ENCODE data around the gene BRINP3. TPM values are rescaled to one million over a fixed set of nuclear protein-coding genes. Genes with fewer than 3 reads are reported as not detected.

BRINP3 gene
- total RNA-seq, 4 donors from 2014 or later: 2.4 TPM; not detected in 3

GRCh38 chr1:190095596-190095995 lies 382.1 kb downstream of the BRINP3 start:
- no peak for TF ChIP-seq CTCF (IDR thresholded peaks at IDR 0.05; ENCODE audit: low read depth)

- no peak for TF ChIP-seq CTCF (IDR thresholded peaks at IDR 0.05; ENCODE audit: low read depth)
These were observed 393.1 kb downstream of the BRINP3 start for GRCh38 chr1:190084552-190084951.

- TF ChIP-seq CTCF (IDR thresholded peaks at IDR 0.05; ENCODE audit: low read depth): no peak
These were observed 409.4 kb downstream of the BRINP3 start for GRCh38 chr1:190068304-190068703.

- TF ChIP-seq CTCF (IDR thresholded peaks at IDR 0.05; ENCODE audit: low read depth): no peak
These were observed 410.1 kb downstream of the BRINP3 start for GRCh38 chr1:190067592-190067991.

GRCh38 chr1:190066011-190066410 lies 411.7 kb downstream of the BRINP3 start:
- no peak for TF ChIP-seq CTCF (IDR thresholded peaks at IDR 0.05; ENCODE audit: low read depth)

GRCh38 chr1:190049314-190049713 lies 428.4 kb downstream of the BRINP3 start:
- no peak for TF ChIP-seq CTCF (IDR thresholded peaks at IDR 0.05; ENCODE audit: low read depth)
